Erythroblast (primary cell): ENCODE measurements around the gene CKS2.

Source experiments
- GATA1 ChIP-seq: IDR thresholded peaks from 2 replicates; pipeline ENCODE4 v1.6.1; 2011; ENCODE audit warnings: low read depth, mild to moderate bottlenecking, control low read depth, low read length, moderate library complexity
- POLR2A ChIP-seq: IDR thresholded peaks from 2 replicates; pipeline ENCODE4 v1.6.1; 2011; ENCODE audit warnings: mild to moderate bottlenecking, low read length

DNA sequence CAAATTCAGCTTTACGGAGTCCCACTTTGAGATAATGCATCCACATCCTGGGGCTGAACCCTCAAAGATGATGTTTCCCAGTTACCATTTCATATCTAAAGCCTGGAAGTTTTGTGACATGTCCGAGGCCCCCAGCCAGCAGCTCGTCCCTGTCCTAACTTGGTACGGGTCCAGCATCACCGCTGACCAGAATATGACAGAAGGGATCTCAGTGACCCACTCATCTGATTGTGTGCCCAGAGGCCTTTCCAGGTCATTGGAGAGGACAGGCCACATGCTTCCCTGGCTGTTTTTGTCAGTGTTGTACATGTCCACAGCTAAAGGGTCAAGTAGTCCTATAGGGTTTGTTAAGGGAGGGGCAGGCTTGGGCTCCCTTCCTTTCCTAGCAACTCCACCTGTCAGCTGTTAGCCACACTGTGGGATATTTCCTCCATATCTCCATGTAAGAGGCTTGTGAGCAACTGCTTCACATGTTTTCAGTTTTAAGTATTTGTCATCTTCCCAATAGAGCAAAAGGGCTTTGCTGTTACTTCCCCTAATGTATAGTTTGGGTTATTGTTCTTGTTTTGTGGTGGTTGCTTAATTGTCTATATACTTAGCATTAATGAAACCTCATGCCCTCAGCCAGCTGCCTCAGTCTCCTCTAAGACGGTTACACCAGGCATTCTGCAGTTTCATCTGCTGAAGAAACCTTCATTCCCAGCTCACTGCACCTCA, 40.7 kb downstream of the CKS2 start:
- no peak for TF ChIP-seq POLR2A
- no peak for TF ChIP-seq GATA1
